Karpas-422 (cell line): ENCODE data around the gene MUC5AC. TPM values are rescaled to one million over a fixed set of nuclear protein-coding genes. Genes with fewer than 3 reads are reported as not detected.
"Not testable (repeated sequence)": the region's sequence is repeated elsewhere in the genome, so short reads cannot be mapped to it uniquely, and the experiment has no call there.

Source experiments
- DNase-seq: peaks from one replicate; pipeline ENCODE4 v3.0.0-alpha.2; 2015
- H2AFZ ChIP-seq: fragments of 200-600 bp; sonication (generic); 2 replicates; pipeline ENCODE4 v1.6.1; 2014; ENCODE audit warnings: antibody characterized with exemption, low read length, mixed read lengths
- H3K27ac ChIP-seq: fragments of 200-600 bp; sonication (generic); 2 replicates; pipeline ENCODE4 v1.5.1; 2014; ENCODE audit warnings: mild to moderate bottlenecking, low read length, moderate library complexity
- H3K27me3 ChIP-seq: fragments of 200-600 bp; sonication (generic); 2 replicates; pipeline ENCODE4 v1.6.1; 2014; ENCODE audit warnings: low read length, mixed read lengths
- H3K36me3 ChIP-seq: fragments of 200-600 bp; sonication (generic); 2 replicates; pipeline ENCODE4 v1.6.1; 2014; ENCODE audit warnings: low read length, mixed read lengths; ENCODE audit not compliant: insufficient read depth
- H3K4me1 ChIP-seq: fragments of 200-600 bp; sonication (generic); 2 replicates; pipeline ENCODE4 v1.6.1; 2014; ENCODE audit warnings: mild to moderate bottlenecking, low read length, mixed read lengths
- H3K4me2 ChIP-seq: fragments of 200-600 bp; sonication (generic); 2 replicates; pipeline ENCODE4 v1.6.1; 2014; ENCODE audit warnings: low read length, low read depth, mild to moderate bottlenecking; ENCODE audit not compliant: poor library complexity, severe bottlenecking
- H3K4me3 ChIP-seq: fragments of 200-600 bp; sonication (generic); 2 replicates; pipeline ENCODE4 v1.5.1; 2014; ENCODE audit warnings: mild to moderate bottlenecking, antibody characterized with exemption, low read length, mixed read lengths
- H3K79me2 ChIP-seq: fragments of 200-600 bp; sonication (generic); 2 replicates; pipeline ENCODE4 v1.6.1; 2014; ENCODE audit warnings: mild to moderate bottlenecking, low read length, mixed read lengths
- H3K9ac ChIP-seq: fragments of 200-600 bp; sonication (generic); 2 replicates; pipeline ENCODE4 v1.6.0; 2014; ENCODE audit warnings: low read length
- H3K9me2 ChIP-seq: fragments of 200-600 bp; sonication (generic), shearing (Covaris generic); replicated peaks from 2 replicates; pipeline ENCODE4 v1.6.0; 2014; ENCODE audit warnings: mild to moderate bottlenecking, low read length, moderate library complexity; ENCODE audit not compliant: insufficient read depth
- H3K9me3 ChIP-seq: fragments of 300-700, 200-600 bp; sonication (generic); 2 replicates; pipeline ENCODE4 v1.6.1; 2014; ENCODE audit warnings: low read length, mixed read lengths
- H4K20me1 ChIP-seq: fragments of 200-600 bp; sonication (generic); 2 replicates; pipeline ENCODE4 v1.6.1; 2014; ENCODE audit warnings: mild to moderate bottlenecking, antibody characterized with exemption, low read length, low read depth; ENCODE audit not compliant: insufficient read depth
- total RNA-seq: library from RNA; depleted of rRNA; stranded (reverse); fragments of >200 nt; shearing (Covaris generic); gene quantifications from 2 replicates; pipeline ENCODE4 v1.2.3, GENCODE V29; 2014; ENCODE audit warnings: low replicate concordance

Gene MUC5AC
- total RNA-seq, 1 experiment from 2014 or later, result not detected

GRCh38 chr11:1208144-1208393 is 50.3 kb downstream of the MUC5AC start:
- no peak overlapping the region for H3K27ac ChIP-seq
- no peak overlapping the region for H3K4me2 ChIP-seq
- no peaks in the 10 kb centered on the region for H3K4me1 ChIP-seq
- H3K27me3 ChIP-seq, result no peaks in the 10 kb centered on the region
- DNase-seq, result no peak
- no peak overlapping the region for H2AFZ ChIP-seq
- no peaks in the 10 kb centered on the region for H3K9me3 ChIP-seq
- 0 out of 2 replicates have a peak, but pooled peaks cover 4% of the 10 kb centered on the region for H4K20me1 ChIP-seq
- H3K9ac ChIP-seq, result no peak overlapping the region
- H3K9me2 ChIP-seq, result no peaks in the 10 kb centered on the region
- no peaks in the 10 kb centered on the region for H3K79me2 ChIP-seq
- H3K36me3 ChIP-seq, result no peaks in the 10 kb centered on the region
- H3K4me3 ChIP-seq, result no peak overlapping the region

GRCh38 chr11:1208394-1209261 is 50.9 kb downstream of the MUC5AC start:
- Histone ChIP-seq H3K9me3 (no peaks in the 10 kb centered on the region), H4K20me1 (no peaks in the 10 kb centered on the region), H3K9ac (no peak overlapping the region), H3K27me3 (no peaks in the 10 kb centered on the region), H3K4me1 (no peaks in the 10 kb centered on the region), H3K4me3 (no peak overlapping the region), H2AFZ (no peak overlapping the region), H3K27ac (no peak overlapping the region), H3K36me3 (no peaks in the 10 kb centered on the region), H3K4me2 (no peak overlapping the region), H3K9me2 (no peaks in the 10 kb centered on the region), H3K79me2 (no peaks in the 10 kb centered on the region)
- DNase-seq, result no peak

DNA sequence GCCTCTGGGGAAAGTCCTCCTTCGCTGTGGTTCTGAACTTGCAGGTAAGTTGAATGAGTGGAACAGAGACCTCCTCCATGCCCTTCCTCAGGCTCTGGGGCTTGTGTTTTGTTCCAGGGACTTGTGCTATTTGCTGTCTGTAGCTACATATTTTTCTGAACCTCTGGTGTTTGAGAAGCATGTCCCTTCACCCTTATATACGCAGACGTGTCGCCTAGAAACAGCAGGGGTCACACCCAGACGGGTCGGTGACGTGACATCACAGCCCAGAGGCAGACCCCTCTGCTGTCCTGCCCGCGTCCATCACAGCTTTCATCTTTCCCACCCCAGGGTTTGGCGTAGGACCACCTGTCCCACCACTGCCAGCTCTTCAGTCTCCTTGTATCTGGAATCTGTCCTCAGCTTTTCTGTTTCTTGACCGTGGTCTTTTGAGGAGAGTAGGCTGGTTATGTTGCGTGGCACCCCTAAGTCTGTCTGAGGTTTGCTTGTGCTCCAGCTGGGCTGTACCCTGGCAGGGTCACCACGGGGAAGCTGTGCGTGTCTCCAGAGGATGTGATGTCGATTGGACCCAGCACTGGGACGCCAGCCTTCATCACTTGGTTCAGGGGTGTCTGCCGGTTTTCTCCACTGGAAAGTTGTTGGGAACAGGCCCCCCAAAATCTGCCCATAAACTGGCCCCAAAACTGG is 51.8 kb downstream of the MUC5AC start:
- Histone ChIP-seq H4K20me1 (no peaks in the 10 kb centered on the region), H3K9me2 (no peaks in the 10 kb centered on the region), H2AFZ (no peak overlapping the region), H3K27ac (no peak overlapping the region), H3K4me3 (no peak overlapping the region), H3K79me2 (no peaks in the 10 kb centered on the region), H3K9me3 (no peaks in the 10 kb centered on the region), H3K4me2 (no peak overlapping the region), H3K9ac (no peak overlapping the region), H3K36me3 (no peaks in the 10 kb centered on the region), H3K27me3 (no peaks in the 10 kb centered on the region), H3K4me1 (no peaks in the 10 kb centered on the region)
- no peak for DNase-seq

DNA sequence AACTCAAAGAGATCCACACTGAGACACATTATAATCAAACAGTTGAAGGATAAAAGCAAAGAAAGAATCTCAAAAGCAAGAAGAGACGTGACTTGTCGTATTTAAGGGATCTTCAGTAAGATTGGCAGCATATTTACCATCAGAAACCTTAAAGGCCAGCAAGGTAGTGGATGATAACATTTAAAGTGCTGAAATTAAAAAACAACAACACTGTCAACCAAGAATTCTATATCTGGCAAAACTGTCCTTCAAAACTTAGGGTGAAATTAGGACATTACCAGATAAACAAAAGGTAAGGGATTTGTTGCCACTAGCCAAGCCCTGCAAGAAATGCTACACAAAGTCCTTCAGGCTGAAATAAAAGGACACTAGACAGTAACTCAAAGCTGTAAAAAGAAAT is 54.1 kb downstream of the MUC5AC start:
- H4K20me1 ChIP-seq, result no peaks in the 10 kb centered on the region
- no peaks in the 10 kb centered on the region for H3K4me1 ChIP-seq
- no peak overlapping the region for H3K4me2 ChIP-seq
- H3K79me2 ChIP-seq, result no peaks in the 10 kb centered on the region
- no peak overlapping the region for H3K27ac ChIP-seq
- DNase-seq, result no peak
- no peaks in the 10 kb centered on the region for H3K36me3 ChIP-seq
- no peak overlapping the region for H3K4me3 ChIP-seq
- no peak overlapping the region for H3K9ac ChIP-seq
- H3K9me2 ChIP-seq, result no peaks in the 10 kb centered on the region
- H2AFZ ChIP-seq, result no peak overlapping the region
- no peaks in the 10 kb centered on the region for H3K9me3 ChIP-seq
- no peaks in the 10 kb centered on the region for H3K27me3 ChIP-seq

DNA sequence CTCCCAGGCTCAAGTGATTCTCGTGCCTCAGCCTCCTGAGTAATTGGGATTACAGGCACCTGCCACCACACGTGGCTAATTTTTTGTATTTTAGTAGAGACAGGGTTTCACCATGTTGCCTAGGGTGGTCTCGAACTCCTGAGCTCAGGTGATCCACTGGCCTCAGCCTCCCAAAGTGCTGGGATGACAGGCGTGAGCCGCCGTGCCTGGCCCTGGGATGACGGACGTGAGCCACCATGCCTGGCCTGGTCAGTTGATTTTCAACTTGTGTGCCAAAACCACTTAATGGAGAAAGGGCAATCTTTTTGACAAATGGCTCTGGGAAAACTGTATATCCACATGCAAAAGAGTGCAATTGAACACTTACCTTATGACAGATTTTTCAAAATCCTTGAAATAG is 58.1 kb downstream of the MUC5AC start:
- H4K20me1 ChIP-seq, H3K27ac ChIP-seq, DNase-seq, H3K9ac ChIP-seq, H3K79me2 ChIP-seq, H3K9me2 ChIP-seq, H3K27me3 ChIP-seq, H3K4me1 ChIP-seq, H3K9me3 ChIP-seq, H2AFZ ChIP-seq, H3K4me3 ChIP-seq, H3K4me2 ChIP-seq, H3K36me3 ChIP-seq: not testable (repeated sequence)

DNA sequence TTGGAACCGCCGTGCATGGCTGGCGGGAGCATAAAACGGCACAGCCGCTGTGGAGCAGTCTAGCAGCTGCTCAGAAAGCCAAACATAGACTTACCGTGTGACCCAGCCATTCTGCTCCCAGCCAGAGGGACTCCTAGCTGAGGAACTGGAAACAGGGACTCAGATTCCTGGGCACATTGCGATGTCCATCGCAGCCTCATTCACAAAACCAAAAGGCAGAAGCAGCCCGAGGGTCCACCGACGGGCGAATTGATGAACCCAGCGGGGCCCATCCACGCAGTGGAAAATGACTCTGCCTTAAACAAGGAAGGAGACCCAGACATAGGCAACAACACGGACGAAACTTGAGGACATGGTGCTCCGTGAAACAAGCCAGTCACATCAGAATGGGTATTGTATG is 59.4 kb downstream of the MUC5AC start:
- Histone ChIP-seq H3K27me3 (no peaks in the 10 kb centered on the region), H3K4me3 (no peak overlapping the region), H3K9me2 (no peaks in the 10 kb centered on the region), H3K79me2 (no peaks in the 10 kb centered on the region), H3K4me1 (no peaks in the 10 kb centered on the region), H3K4me2 (no peak overlapping the region), H4K20me1 (no peaks in the 10 kb centered on the region), H3K27ac (no peak overlapping the region), H3K36me3 (no peaks in the 10 kb centered on the region), H3K9me3 (no peaks in the 10 kb centered on the region), H3K9ac (no peak overlapping the region), H2AFZ (no peak overlapping the region)
- no peak for DNase-seq

DNA sequence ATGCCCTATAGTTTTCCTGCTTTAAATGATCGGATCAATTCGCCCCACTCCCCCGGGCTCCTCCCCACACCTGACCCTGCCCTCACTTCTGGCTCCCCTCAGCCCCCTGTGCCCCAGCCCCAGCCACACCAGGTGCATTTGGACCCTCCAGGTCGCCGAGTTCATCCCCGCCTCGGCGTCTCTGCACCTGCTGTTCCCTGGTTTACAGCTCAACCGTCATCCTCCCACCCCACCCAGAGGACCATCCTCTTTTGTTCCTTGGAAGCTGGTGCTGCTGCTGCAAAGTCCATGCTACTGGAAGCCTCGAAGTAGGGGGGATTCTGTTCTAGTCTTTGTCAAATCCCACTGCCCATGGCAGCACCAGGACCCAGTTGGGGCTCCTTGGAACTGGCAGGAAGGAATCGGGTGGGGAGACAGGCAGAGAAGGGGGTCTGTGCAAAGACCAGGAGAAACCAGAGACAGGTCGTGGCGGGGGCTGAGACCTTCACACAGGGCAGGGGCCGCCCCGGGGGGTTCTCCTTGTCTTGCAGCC is 60.6 kb downstream of the MUC5AC start:
- Histone ChIP-seq H3K9me3 (no peaks in the 10 kb centered on the region), H3K9ac (no peak overlapping the region), H3K4me1 (no peaks in the 10 kb centered on the region), H3K4me2 (no peak overlapping the region), H3K79me2 (no peaks in the 10 kb centered on the region), H3K36me3 (no peaks in the 10 kb centered on the region), H3K27me3 (no peaks in the 10 kb centered on the region), H4K20me1 (no peaks in the 10 kb centered on the region), H3K9me2 (no peaks in the 10 kb centered on the region), H3K4me3 (no peak overlapping the region), H3K27ac (no peak overlapping the region), H2AFZ (no peak overlapping the region)
- DNase-seq, result no peak

- no peak for DNase-seq
- Histone ChIP-seq H3K9me2 (no peaks in the 10 kb centered on the region), H4K20me1 (no peaks in the 10 kb centered on the region), H3K4me3 (no peak overlapping the region), H2AFZ (no peak overlapping the region), H3K4me1 (no peaks in the 10 kb centered on the region), H3K36me3 (no peaks in the 10 kb centered on the region), H3K27me3 (no peaks in the 10 kb centered on the region), H3K27ac (no peak overlapping the region), H3K9ac (no peak overlapping the region), H3K4me2 (no peak overlapping the region), H3K79me2 (no peaks in the 10 kb centered on the region), H3K9me3 (no peaks in the 10 kb centered on the region)
Measured at GRCh38 chr11:1218788-1219445, 61.2 kb downstream of the MUC5AC start.
